ENCODE results near the gene TIGAR.

TIGAR gene

GRCh38 chr12:4380332-4380731 is 59.3 kb downstream of the TIGAR start:
- DNase-seq = no peak

GRCh38 chr12:4383304-4383865 is 62.4 kb downstream of the TIGAR start:
- no peak for DNase-seq

- peak; percentile 28 for DNase-seq
Observed at GRCh38 chr12:4386801-4387200, 65.8 kb downstream of the TIGAR start.

- no peak for DNase-seq
Observed at GRCh38 chr12:4387607-4388006, 66.6 kb downstream of the TIGAR start.

GRCh38 chr12:4388032-4388431 is 67.0 kb downstream of the TIGAR start:
- no peak for DNase-seq

GRCh38 chr12:4388662-4389061 is 67.6 kb downstream of the TIGAR start:
- no peak for DNase-seq

GRCh38 chr12:4392223-4392742 is 71.3 kb downstream of the TIGAR start:
- DNase-seq = no peak

- no peak for DNase-seq
Observed at GRCh38 chr12:4393211-4393610, 72.2 kb downstream of the TIGAR start.

- no peak for DNase-seq
Observed at GRCh38 chr12:4395818-4396217, 74.8 kb downstream of the TIGAR start.

GRCh38 chr12:4401117-4401516 is 80.1 kb downstream of the TIGAR start:
- no peak for DNase-seq

GRCh38 chr12:4402996-4403395 is 82.0 kb downstream of the TIGAR start:
- no peak for DNase-seq

Measured in NCI-H1436 treated with DMSO at 0.1 percent for 48 hours (cell line).